Left hindlimb (tissue), 1 donor: ENCODE measurements around the gene ZBTB20.

Experiments used
- DNase-seq: peaks from one replicate; pipeline ENCODE4 v3.0.0-alpha.2; 2018

ZBTB20 gene

GRCh38 chr3:114660808-114661207 lies 486.3 kb downstream of the ZBTB20 start:
- no peak for DNase-seq

- peak; percentile 84 for DNase-seq
These were observed 487.0 kb downstream of the ZBTB20 start for GRCh38 chr3:114660124-114660523.

GRCh38 chr3:114659109-114660061 lies 487.7 kb downstream of the ZBTB20 start:
- no peak for DNase-seq

- no peak for DNase-seq
These were observed 495.5 kb downstream of the ZBTB20 start for GRCh38 chr3:114651555-114651954.

GRCh38 chr3:114650808-114651207 lies 496.3 kb downstream of the ZBTB20 start:
- no peak for DNase-seq

- DNase-seq: no peak
These were observed 497.8 kb downstream of the ZBTB20 start for GRCh38 chr3:114649331-114649730.

- no peak for DNase-seq
These were observed 500.6 kb downstream of the ZBTB20 start for GRCh38 chr3:114646526-114646925.

GRCh38 chr3:114645392-114645791 lies 501.7 kb downstream of the ZBTB20 start:
- no peak for DNase-seq

GRCh38 chr3:114644367-114644766 lies 502.7 kb downstream of the ZBTB20 start:
- no peak for DNase-seq

GRCh38 chr3:114642951-114643741 lies 503.9 kb downstream of the ZBTB20 start:
- no peak for DNase-seq

- DNase-seq: no peak
These were observed 507.0 kb downstream of the ZBTB20 start for GRCh38 chr3:114640126-114640525.

- DNase-seq: no peak
These were observed 507.9 kb downstream of the ZBTB20 start for GRCh38 chr3:114639171-114639570.

GRCh38 chr3:114635878-114636277 lies 511.2 kb downstream of the ZBTB20 start:
- DNase-seq: no peak

GRCh38 chr3:114634635-114635034 lies 512.5 kb downstream of the ZBTB20 start:
- no peak for DNase-seq

GRCh38 chr3:114632757-114633424 lies 514.2 kb downstream of the ZBTB20 start:
- DNase-seq: no peak

GRCh38 chr3:114627770-114628169 lies 519.3 kb downstream of the ZBTB20 start:
- DNase-seq: peak; percentile 53

GRCh38 chr3:114626751-114627150 lies 520.3 kb downstream of the ZBTB20 start:
- DNase-seq: no peak

GRCh38 chr3:114624571-114625181 lies 522.4 kb downstream of the ZBTB20 start:
- peak; percentile 85 for DNase-seq

- no peak for DNase-seq
These were observed 523.0 kb downstream of the ZBTB20 start for GRCh38 chr3:114624047-114624445.

GRCh38 chr3:114623420-114624046 lies 523.6 kb downstream of the ZBTB20 start:
- DNase-seq: no peak

- DNase-seq: no peak
These were observed 525.1 kb downstream of the ZBTB20 start for GRCh38 chr3:114622001-114622400.

GRCh38 chr3:114619771-114620170 lies 527.3 kb downstream of the ZBTB20 start:
- DNase-seq: no peak
